ENCODE measurements around the gene RNF20. TPM values are rescaled to one million over a fixed set of nuclear protein-coding genes. Genes with fewer than 3 reads are reported as not detected.

The RNF20 gene
- total RNA-seq, 2 donors from 2014 or later, result 39.3 to 46.0 TPM

Other genes starting within 250 kb of the RNF20 start
- under 1 TPM in 1 of 2 donors, not detected in 1; 0.07 TPM for gene BAAT, start 148.8 kb upstream of the RNF20 start, total RNA-seq
- gene MRPL50, start 135.2 kb upstream of the RNF20 start, total RNA-seq, result 10 to 100 TPM in 1 of 2 donors, 1 to 10 TPM in 1; 9.1 to 10.5 TPM
- gene ZNF189, start 135.0 kb upstream of the RNF20 start, total RNA-seq, result 10 to 100 TPM; 11.1 to 12.6 TPM
- gene ALDOB, start 98.1 kb upstream of the RNF20 start, total RNA-seq, result not detected
- gene PPP3R2, start 61.1 kb downstream of the RNF20 start, total RNA-seq, result not detected
- not detected for gene GRIN3A, start 204.8 kb downstream of the RNF20 start, total RNA-seq

Data from natural killer cell treated with Interleukin-12 subunit alpha and Interleukin-12 subunit beta and Interleukin-15 and Interleukin-18, amount 100 ng/mL, for 72 hours (primary cell).